Stimulated activated CD4-positive, alpha-beta T cell treated with anti-CD3 and anti-CD28 coated beads, Interleukin-12 subunit alpha, Interleukin-12 subunit beta, amount 100 ng/mL, for 48 hours (primary cell): Measurements from ENCODE around the gene MBTPS1.

Experiments used
- DNase-seq, 3 donors: peaks; one replicate each; pipeline ENCODE4 v3.0.0-alpha.2; 2020; ENCODE audit warnings: low read depth in 2 of 3, low spot score in 1 of 3

MBTPS1 gene

GRCh38 chr16:84055366-84055765 is 61.4 kb downstream of the MBTPS1 start:
- no peak for DNase-seq

- DNase-seq, result no peak
These were observed 61.8 kb downstream of the MBTPS1 start for GRCh38 chr16:84054916-84055315.

- no peak for DNase-seq
These were observed 62.5 kb downstream of the MBTPS1 start for GRCh38 chr16:84054271-84054670.

- no peak for DNase-seq
These were observed 63.5 kb downstream of the MBTPS1 start for GRCh38 chr16:84053237-84053636.

GRCh38 chr16:84052071-84052622 is 64.6 kb downstream of the MBTPS1 start:
- no peak for DNase-seq

- no peak for DNase-seq
These were observed 66.4 kb downstream of the MBTPS1 start for GRCh38 chr16:84050316-84050715.

GRCh38 chr16:84049403-84050060 is 67.2 kb downstream of the MBTPS1 start:
- DNase-seq, result no peak

GRCh38 chr16:84048871-84049270 is 67.9 kb downstream of the MBTPS1 start:
- DNase-seq, result no peak

GRCh38 chr16:84048270-84048669 is 68.5 kb downstream of the MBTPS1 start:
- no peak for DNase-seq

- no peak for DNase-seq
These were observed 69.1 kb downstream of the MBTPS1 start for GRCh38 chr16:84047626-84048025.

GRCh38 chr16:84047206-84047605 is 69.5 kb downstream of the MBTPS1 start:
- no peak for DNase-seq

GRCh38 chr16:84045818-84046470 is 70.8 kb downstream of the MBTPS1 start:
- DNase-seq, result no peak

- no peak for DNase-seq
These were observed 71.5 kb downstream of the MBTPS1 start for GRCh38 chr16:84045001-84045817.

- no peak for DNase-seq
These were observed 72.6 kb downstream of the MBTPS1 start for GRCh38 chr16:84044118-84044488.

- no peak for DNase-seq
These were observed 73.1 kb downstream of the MBTPS1 start for GRCh38 chr16:84043486-84044117.

GRCh38 chr16:84042879-84043485 is 73.8 kb downstream of the MBTPS1 start:
- DNase-seq, result no peak

GRCh38 chr16:84042308-84042878 is 74.3 kb downstream of the MBTPS1 start, which contains the start of gene SLC38A8:
TSS of gene SLC38A8 (minus strand) at chr16:84042795. CDS start at chr16:84042157, 638 bp downstream.
- no peak for DNase-seq

GRCh38 chr16:84041881-84042280 is 74.9 kb downstream of the MBTPS1 start:
- DNase-seq, result no peak

GRCh38 chr16:84040823-84041820 is 75.6 kb downstream of the MBTPS1 start:
- no peak for DNase-seq
